ENCODE measurements around the gene NEMP1.
"Not testable (repeated sequence)": the region's sequence is repeated elsewhere in the genome, so short reads cannot be mapped to it uniquely, and the experiment has no call there.

- not testable (repeated sequence) for TF ChIP-seq CTCF (IDR thresholded peaks at IDR 0.05; ENCODE audit: low read depth, low read length, missing input control); YY1 (IDR thresholded peaks at IDR 0.05); EGR1 (IDR thresholded peaks at IDR 0.05; ENCODE audit: low read depth in 2 of 2); GABPA (IDR thresholded peaks at IDR 0.05 in 1 of 2, conservative IDR thresholded peaks at IDR 0.05 in 1 of 2); REST (IDR thresholded peaks at IDR 0.05); RAD21 (IDR thresholded peaks at IDR 0.05); ZBTB33 (IDR thresholded peaks at IDR 0.05)
These were observed 24.7 kb downstream of the NEMP1 start for GRCh38 chr12:57053901-57054300.

Data from liver (tissue), 3 donors.